Measurements from ENCODE around the gene RHOB. TPM values are rescaled to one million over a fixed set of nuclear protein-coding genes. Genes with fewer than 3 reads are reported as not detected.

The RHOB gene
- total RNA-seq, 1 donor = 161 TPM

DNA sequence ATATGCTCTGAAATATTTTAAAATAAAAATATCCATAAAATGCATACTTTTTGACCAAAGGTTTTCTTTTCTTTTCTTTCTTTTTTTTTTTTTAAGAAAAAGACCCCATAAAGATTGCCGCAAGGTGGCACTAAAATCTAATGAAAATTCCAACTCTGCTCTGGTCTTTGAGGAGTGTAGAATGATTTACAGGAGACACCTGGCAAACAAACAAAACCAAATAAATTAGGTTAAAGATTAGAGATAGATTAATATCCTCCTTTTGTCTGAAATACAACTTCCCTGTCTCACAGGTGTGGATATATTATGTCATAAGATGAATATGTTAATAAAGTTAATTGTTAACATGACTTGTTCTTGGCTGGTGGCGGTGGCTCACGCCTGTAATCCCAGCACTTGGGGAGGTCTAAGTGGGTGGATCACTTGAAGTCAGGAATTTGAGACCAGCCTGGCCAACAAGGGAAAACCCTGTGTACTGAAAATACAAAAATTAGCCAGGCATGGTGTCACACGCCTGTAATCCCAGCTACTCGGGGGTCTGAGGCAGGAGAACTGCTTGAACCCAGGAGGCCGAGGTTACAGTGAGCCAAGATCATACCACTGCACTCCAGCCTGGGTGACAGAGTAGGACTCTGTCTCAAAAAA is 3.5 kb upstream of the RHOB start:
- H3K9me3 ChIP-seq (ENCODE audit: low read depth, low read length) = no peaks in the 10 kb centered on the region
- peaks cover 29% of the 10 kb centered on the region for H3K4me1 ChIP-seq (ENCODE audit: insufficient read depth, low read length)
- H4K20me1 ChIP-seq (ENCODE audit: insufficient read depth, low read length) = peaks cover 12% of the 10 kb centered on the region
- peak; percentile 60 for TF ChIP-seq CTCF (IDR thresholded peaks at IDR 0.05; ENCODE audit: extremely low read depth, low read depth, low read length)
- no peaks in the 10 kb centered on the region for H3K27me3 ChIP-seq (ENCODE audit: insufficient read depth, low read length)
- no peak overlapping the region for H3K4me2 ChIP-seq (ENCODE audit: insufficient read depth, low read length)
- peaks cover under 1% of the 10 kb centered on the region for H3K36me3 ChIP-seq (ENCODE audit: insufficient read depth, low read length)
- H3K4me3 ChIP-seq (ENCODE audit: insufficient read depth, low read length) = no peak overlapping the region
- peaks cover 20% of the 10 kb centered on the region for H3K79me2 ChIP-seq (ENCODE audit: insufficient read depth, low read length)
- H3K27ac ChIP-seq (ENCODE audit: low read depth, low read length) = peak overlapping the region; percentile 51
- no peak overlapping the region for H2AFZ ChIP-seq (ENCODE audit: low read length)
- DNase-seq (ENCODE audit: insufficient read length, low spot score, missing footprints) = no peak

- Histone ChIP-seq H2AFZ (ENCODE audit: low read length) (no peak overlapping the region), H3K4me2 (ENCODE audit: insufficient read depth, low read length) (peak overlapping the region; percentile 71), H3K27me3 (ENCODE audit: insufficient read depth, low read length) (no peaks in the 10 kb centered on the region), H3K9me3 (ENCODE audit: low read depth, low read length) (no peaks in the 10 kb centered on the region), H4K20me1 (ENCODE audit: insufficient read depth, low read length) (peaks cover 21% of the 10 kb centered on the region), H3K4me1 (ENCODE audit: insufficient read depth, low read length) (peaks cover 22% of the 10 kb centered on the region), H3K79me2 (ENCODE audit: insufficient read depth, low read length) (peaks cover 28% of the 10 kb centered on the region), H3K27ac (ENCODE audit: low read depth, low read length) (peak overlapping the region; percentile 51), H3K36me3 (ENCODE audit: insufficient read depth, low read length) (peaks cover 7% of the 10 kb centered on the region), H3K4me3 (ENCODE audit: insufficient read depth, low read length) (peak overlapping the region; percentile 36)
- TF ChIP-seq CTCF (IDR thresholded peaks at IDR 0.05; ENCODE audit: extremely low read depth, low read depth, low read length) = no peak
- no peak for DNase-seq (ENCODE audit: insufficient read length, low spot score, missing footprints)
Observed at GRCh38 chr2:20444101-20444992, 2.5 kb upstream of the RHOB start.

DNA sequence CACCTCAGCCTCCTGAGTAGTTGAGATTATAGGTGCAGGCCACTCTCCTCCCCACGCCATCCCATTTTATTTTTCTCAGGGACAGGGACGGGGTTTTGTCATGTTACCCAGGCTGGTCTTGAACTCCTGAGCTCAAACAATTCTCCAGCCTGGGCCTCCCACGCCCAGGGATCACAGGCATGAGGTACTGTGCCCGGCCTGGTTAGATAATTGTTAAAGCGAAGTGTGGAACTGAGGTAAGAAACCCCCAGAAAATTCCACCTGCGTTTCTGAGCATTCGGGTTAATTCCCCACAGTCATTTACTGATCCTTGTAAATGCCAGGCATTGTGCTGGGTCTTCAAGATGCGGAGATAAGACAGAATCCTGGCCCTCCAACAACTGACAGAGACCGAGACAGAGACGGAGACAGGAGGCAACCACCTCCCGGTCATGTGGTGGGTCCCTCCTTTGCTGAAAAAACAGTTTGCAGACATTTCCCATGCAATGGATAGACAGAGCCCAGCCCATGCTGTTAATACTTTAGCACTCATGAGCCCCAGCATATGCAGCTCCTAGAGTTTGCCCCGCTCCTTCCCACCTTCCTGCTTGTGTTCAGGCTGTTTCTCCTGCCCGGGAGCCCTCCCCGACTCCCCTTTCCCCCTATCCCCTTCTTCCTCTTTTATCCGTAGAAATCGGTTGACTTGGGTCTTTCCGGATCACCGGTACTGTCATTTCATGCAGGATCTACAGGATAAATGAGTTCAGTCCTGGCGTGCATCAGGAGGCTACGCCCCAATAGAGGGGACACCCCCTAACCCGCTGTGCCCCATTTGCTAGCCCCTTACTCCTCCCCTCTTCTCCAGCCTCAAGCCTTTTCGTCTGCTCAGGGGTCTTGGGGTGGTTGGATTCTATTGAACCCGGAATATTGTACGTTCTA is 1.6 kb upstream of the RHOB start:
- H3K27ac ChIP-seq (ENCODE audit: low read depth, low read length) = no peak overlapping the region
- no peak for DNase-seq (ENCODE audit: insufficient read length, low spot score, missing footprints)
- H3K4me1 ChIP-seq (ENCODE audit: insufficient read depth, low read length) = peaks cover 26% of the 10 kb centered on the region

More for the DNA sequence above, 1.6 kb upstream of the RHOB start:
- TF ChIP-seq CTCF (IDR thresholded peaks at IDR 0.05; ENCODE audit: extremely low read depth, low read depth, low read length) = no peak
- H3K27me3 ChIP-seq (ENCODE audit: insufficient read depth, low read length) = no peaks in the 10 kb centered on the region
- peaks cover 25% of the 10 kb centered on the region for H4K20me1 ChIP-seq (ENCODE audit: insufficient read depth, low read length)
- H3K4me3 ChIP-seq (ENCODE audit: insufficient read depth, low read length) = no peak overlapping the region
- H2AFZ ChIP-seq (ENCODE audit: low read length) = no peak overlapping the region
- H3K36me3 ChIP-seq (ENCODE audit: insufficient read depth, low read length) = peaks cover 7% of the 10 kb centered on the region
- H3K4me2 ChIP-seq (ENCODE audit: insufficient read depth, low read length) = no peak overlapping the region
- H3K79me2 ChIP-seq (ENCODE audit: insufficient read depth, low read length) = peaks cover 30% of the 10 kb centered on the region
- H3K9me3 ChIP-seq (ENCODE audit: low read depth, low read length) = no peaks in the 10 kb centered on the region
